ENCODE results near the gene CEP70. TPM values are rescaled to one million over a fixed set of nuclear protein-coding genes. Genes with fewer than 3 reads are reported as not detected.

Gene CEP70
- total RNA-seq, 4 donors from 2014 or later, result 10.2 to 13.5 (median 12.2) TPM

DNA sequence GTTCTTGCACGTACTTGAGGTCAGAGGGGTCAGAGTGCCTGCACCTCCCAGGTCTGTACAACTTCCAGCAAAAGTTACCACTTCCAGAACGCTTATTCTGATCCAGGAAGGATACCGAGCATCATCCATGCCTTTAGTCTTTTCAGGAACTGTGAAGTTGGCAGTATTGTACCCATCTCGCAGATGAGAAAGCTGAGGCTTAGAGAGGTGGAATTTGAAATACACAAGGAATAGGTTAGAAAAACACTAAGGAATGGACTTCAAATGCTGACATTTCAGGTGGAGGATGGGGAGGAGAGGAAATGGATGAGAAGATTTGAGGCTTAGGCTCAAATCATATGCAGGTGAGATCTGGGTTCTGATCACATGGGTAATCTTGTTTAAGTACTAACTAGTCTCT lies 148.4 kb downstream of the CEP70 start:
- TF ChIP-seq CTCF (IDR thresholded peaks at IDR 0.05) (no peak), POLR2A (IDR thresholded peaks at IDR 0.05) (no peak)
- intact Hi-C loops (cut with DNase I; ENCODE audit: low total_unique reads), result no loop called here
- 93 to 94% methylated on average over 4 of the region's 4 CpGs for WGBS, 2 donors
- no peak for DNase-seq (ENCODE audit: low spot score in 2 of 2)
- no peak overlapping the region for H3K4me3 ChIP-seq (ENCODE audit: low read depth, poor library complexity, severe bottlenecking)

DNA sequence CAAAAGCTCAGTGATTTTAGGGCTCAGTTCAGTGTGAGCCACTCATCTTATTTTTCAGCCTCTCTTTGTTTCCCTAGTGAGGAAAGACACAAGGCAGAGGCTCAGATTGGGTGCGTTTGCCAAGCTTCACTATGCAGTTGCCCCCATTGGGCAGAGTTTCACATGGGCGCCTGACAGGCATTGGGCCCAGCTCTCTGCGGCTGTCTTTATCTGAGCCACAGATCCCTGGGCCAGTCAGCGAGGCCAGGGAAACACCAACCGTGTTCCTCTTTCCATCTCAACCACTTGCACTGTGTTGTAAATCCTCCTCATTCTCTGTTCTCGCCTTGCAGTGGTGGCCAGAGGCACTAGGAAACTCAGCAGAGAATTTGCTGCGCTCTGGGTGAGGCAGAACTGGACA lies 148.8 kb downstream of the CEP70 start:
- TF ChIP-seq POLR2A (IDR thresholded peaks at IDR 0.05), result no peak
- no peak for TF ChIP-seq CTCF (IDR thresholded peaks at IDR 0.05)
- intact Hi-C loops (cut with DNase I; ENCODE audit: low total_unique reads), result no loop called here
- 87 to 98% methylated on average over 7 of the region's 7 CpGs for WGBS, 2 donors
- no peak overlapping the region for H3K4me3 ChIP-seq (ENCODE audit: low read depth, poor library complexity, severe bottlenecking)
- no peak for DNase-seq (ENCODE audit: low spot score in 2 of 2)

Other genes with a start within 250 kb of the CEP70 start
- gene MRAS, start 245.7 kb downstream of the CEP70 start, total RNA-seq, result 10 to 100 TPM in 2 of 4 donors, 1 to 10 TPM in 2; 6.3 to 22.2 (median 10.3) TPM
- gene ESYT3, start 159.6 kb downstream of the CEP70 start, total RNA-seq, result 10 to 100 TPM; 44.5 to 59.5 (median 47.1) TPM
- gene FAIM, start 14.5 kb upstream of the CEP70 start, total RNA-seq, result 10 to 100 TPM in 1 of 4 donors, 1 to 10 TPM in 3; 5.1 to 12.5 (median 7.1) TPM
- 10 to 100 TPM; 33.8 to 56.1 (median 50.6) TPM for gene PIK3CB, start 240.7 kb upstream of the CEP70 start, total RNA-seq